ENCODE measurements around the gene WDR45.

WDR45 gene

GRCh38 chrX:49069038-49069437, 10.6 kb downstream of the WDR45 start:
- DNase-seq (ENCODE audit: low read depth in 2 of 2): no peak
- H3K4me3 ChIP-seq (replicated peaks in 1 of 2; ENCODE audit: low read depth in 2 of 2, low read length in 2 of 2): no peak overlapping the region
- no peak for TF ChIP-seq CTCF (IDR thresholded peaks at IDR 0.05; ENCODE audit: low read depth, low read length)

- TF ChIP-seq CTCF (IDR thresholded peaks at IDR 0.05; ENCODE audit: low read depth, low read length): no peak
- no peak for DNase-seq (ENCODE audit: low read depth in 2 of 2)
- no peak overlapping the region for H3K4me3 ChIP-seq (replicated peaks in 1 of 2; ENCODE audit: low read depth in 2 of 2, low read length in 2 of 2)
These were observed 12.2 kb downstream of the WDR45 start for GRCh38 chrX:49067285-49068120.

- no peak for TF ChIP-seq CTCF (IDR thresholded peaks at IDR 0.05; ENCODE audit: low read depth, low read length)
- DNase-seq (ENCODE audit: low read depth in 2 of 2): no peak
- no peak overlapping the region for H3K4me3 ChIP-seq (replicated peaks in 1 of 2; ENCODE audit: low read depth in 2 of 2, low read length in 2 of 2)
These were observed 13.0 kb downstream of the WDR45 start for GRCh38 chrX:49066690-49067089.

- no peak for DNase-seq (ENCODE audit: low read depth in 2 of 2)
- H3K4me3 ChIP-seq (replicated peaks in 1 of 2; ENCODE audit: low read depth in 2 of 2, low read length in 2 of 2): no peak overlapping the region
- TF ChIP-seq CTCF (IDR thresholded peaks at IDR 0.05; ENCODE audit: low read depth, low read length): no peak
These were observed 13.4 kb downstream of the WDR45 start for GRCh38 chrX:49066278-49066677.

- no peak overlapping the region for H3K4me3 ChIP-seq (replicated peaks in 1 of 2; ENCODE audit: low read depth in 2 of 2, low read length in 2 of 2)
- no peak for DNase-seq (ENCODE audit: low read depth in 2 of 2)
- TF ChIP-seq CTCF (IDR thresholded peaks at IDR 0.05; ENCODE audit: low read depth, low read length): no peak
These were observed 15.0 kb downstream of the WDR45 start for GRCh38 chrX:49064735-49065134.

- no peak for DNase-seq (ENCODE audit: low read depth in 2 of 2)
- TF ChIP-seq CTCF (IDR thresholded peaks at IDR 0.05; ENCODE audit: low read depth, low read length): no peak
- no peak overlapping the region for H3K4me3 ChIP-seq (replicated peaks in 1 of 2; ENCODE audit: low read depth in 2 of 2, low read length in 2 of 2)
These were observed 15.4 kb downstream of the WDR45 start for GRCh38 chrX:49064303-49064702.

GRCh38 chrX:49063715-49064114, 16.0 kb downstream of the WDR45 start:
- TF ChIP-seq CTCF (IDR thresholded peaks at IDR 0.05; ENCODE audit: low read depth, low read length): no peak
- no peak for DNase-seq (ENCODE audit: low read depth in 2 of 2)
- no peak overlapping the region for H3K4me3 ChIP-seq (replicated peaks in 1 of 2; ENCODE audit: low read depth in 2 of 2, low read length in 2 of 2)
